K562 (cell line): ENCODE results near the gene RETREG1. TPM values are rescaled to one million over a fixed set of nuclear protein-coding genes. Genes with fewer than 3 reads are reported as not detected.

Experiments
- ATAC-seq: fragments of 200-7000 bp; cut with Tn5 transposase; 3 replicates; pipeline ENCODE4 v1.9.1; 2020; ENCODE audit warnings: moderate library complexity
- BruUV-seq: library from RNA; stranded (reverse); fragments of 400-500 nt; replicated peaks from 2 replicates; lab custom pipeline; 2021; lab: Mats Ljungman, UMichigan
- CTCF ChIA-PET: fragments of 300-600 bp; formaldehyde crosslinking; extraction: SDS; loops from one replicate; lab custom pipeline; 2021; ENCODE audit warnings: low intra/inter-chr PET ratio; lab: Yijun Ruan, JAX
- POLR2A ChIA-PET: fragments of 300-600, 350-650 bp; sonication (Branson Sonifier 250); formaldehyde crosslinking; extraction: SDS; loops from one replicate; lab custom pipeline; 2021; ENCODE audit warnings: antibody characterized with exemption, inconsistent platforms; lab: Yijun Ruan, JAX
- DNase-seq, 4 experiments: peaks; one replicate each; pipeline versions ENCODE4 v3.0.0 to v3.0.0-alpha.2; 2011 to 2018; ENCODE audit warnings: low spot score in 3 of 4, mixed read lengths in 3 of 4; ENCODE audit errors: extremely low read depth in 1 of 4
- FAIRE-seq: peaks from 2 replicates; lab custom pipeline; 2011; peaks lifted over from hg19 to GRCh38; lab: Jason Lieb, UNC
- H2AFZ ChIP-seq: 2 replicates; pipeline ENCODE4 v1.6.0; 2011; ENCODE audit warnings: low read depth, low read length, control low read depth, inconsistent platforms
- H3K27ac ChIP-seq: fragments of 200-600 bp; 3 replicates; pipeline ENCODE4 v1.8.0; 2011; ENCODE audit warnings: low read depth, mild to moderate bottlenecking, control low read depth, inconsistent platforms, low read length, moderate library complexity, mixed read lengths; ENCODE audit errors: extremely low read depth
- H3K27me3 ChIP-seq, 2 experiments: fragments of 300-600 bp in 1 of 2; 2 replicates in 1 of 2; 3 replicates in 1 of 2; pipeline versions ENCODE4 v1.6.0 to v1.8.0; 2011; ENCODE audit warnings: inconsistent platforms in 2 of 2, low read length in 2 of 2, mild to moderate bottlenecking in 1 of 2, mixed read lengths in 1 of 2, moderate library complexity in 1 of 2; ENCODE audit not compliant: control insufficient read depth in 2 of 2, insufficient read depth in 2 of 2
- H3K36me3 ChIP-seq: fragments of 300-600 bp; 3 replicates; pipeline ENCODE4 v1.8.0; 2011; ENCODE audit warnings: mild to moderate bottlenecking, low read length, inconsistent platforms; ENCODE audit not compliant: control insufficient read depth, insufficient read depth
- H3K4me1 ChIP-seq, 2 experiments: fragments of 200-600 bp in 1 of 2; replicated peaks in 1 of 2; 2 replicates in 1 of 2; 3 replicates in 1 of 2; pipeline versions ENCODE4 v1.5.1 to v1.8.0; 2011; ENCODE audit warnings: inconsistent platforms in 2 of 2, low read length in 2 of 2, mild to moderate bottlenecking in 1 of 2, mixed read lengths in 1 of 2, moderate library complexity in 1 of 2; ENCODE audit not compliant: control insufficient read depth in 2 of 2, insufficient read depth in 2 of 2
- H3K4me2 ChIP-seq: 2 replicates; pipeline ENCODE4 v1.6.1; 2011; ENCODE audit warnings: low read length, control low read depth, inconsistent platforms, mixed read lengths; ENCODE audit not compliant: insufficient read depth
- H3K4me3 ChIP-seq: fragments of 200-600 bp; sonication (generic), shearing (Covaris generic); 2 replicates; pipeline ENCODE4 v1.5.1; 2016; ENCODE audit warnings: control low read depth, inconsistent platforms
- H3K79me2 ChIP-seq: fragments of 200-600 bp; 3 replicates; pipeline ENCODE4 v1.8.0; 2011; ENCODE audit warnings: low read length, inconsistent platforms; ENCODE audit not compliant: control insufficient read depth, insufficient read depth
- H3K9ac ChIP-seq, 2 experiments: 2 replicates each; pipeline versions ENCODE4 v1.6.0 to v1.6.1; 2011; ENCODE audit warnings: low read depth in 2 of 2, low read length in 2 of 2, control low read depth in 1 of 2, inconsistent platforms in 1 of 2, mild to moderate bottlenecking in 1 of 2, mixed read lengths in 1 of 2; ENCODE audit not compliant: insufficient read depth in 1 of 2
- H3K9me1 ChIP-seq: one replicate; pipeline ENCODE4 v1.6.0; 2011; ENCODE audit warnings: inconsistent platforms, mild to moderate bottlenecking, low read length, moderate library complexity; ENCODE audit not compliant: control insufficient read depth, insufficient read depth
- H3K9me3 ChIP-seq: replicated peaks from 2 replicates; pipeline ENCODE4 v1.5.1; 2011; ENCODE audit warnings: low read depth, low read length, inconsistent platforms; ENCODE audit not compliant: control insufficient read depth, insufficient read depth
- H4K20me1 ChIP-seq: replicated peaks from 2 replicates; pipeline ENCODE4 v1.6.1; 2011; ENCODE audit warnings: low read length, inconsistent platforms, mixed read lengths; ENCODE audit not compliant: control insufficient read depth, insufficient read depth
- EP300 ChIP-seq: IDR thresholded peaks from 2 replicates; pipeline ENCODE4 v1.6.1; 2012; ENCODE audit warnings: low read length, improper control_type of control experiment
- ESRRB ChIP-seq: fragments of 250-450 bp; sonication (Bioruptor Pico); IDR thresholded peaks from 2 replicates; pipeline ENCODE4 v1.5.0; 2020; ENCODE audit warnings: mild to moderate bottlenecking, moderate library complexity, borderline replicate concordance
- KDM1A ChIP-seq, 2 experiments: fragments of 450-650 bp; IDR thresholded peaks; 2 replicates each; pipeline ENCODE4 v1.6.1; 2016; ENCODE audit warnings: mild to moderate bottlenecking in 2 of 2
- KLF1 ChIP-seq: fragments of 450-650 bp; IDR thresholded peaks from 2 replicates; pipeline ENCODE4 v1.6.1; 2016; ENCODE audit warnings: missing genetic modification characterization, missing compliant biosample characterization
- L3MBTL2 ChIP-seq: fragments of 450-650 bp; IDR thresholded peaks from 2 replicates; pipeline ENCODE4 v1.6.1; 2016; ENCODE audit warnings: mild to moderate bottlenecking, moderate library complexity
- MBD2 ChIP-seq: sonication (generic); IDR thresholded peaks from 2 replicates; pipeline ENCODE4 v1.6.1; 2016; ENCODE audit warnings: low read depth, borderline replicate concordance
- MCM2 ChIP-seq: fragments of 450-650 bp; IDR thresholded peaks from 2 replicates; pipeline ENCODE4 v1.6.1; 2017; ENCODE audit warnings: low read depth, mild to moderate bottlenecking
- NCOA4 ChIP-seq: fragments of 450-650 bp; IDR thresholded peaks from 2 replicates; pipeline ENCODE4 v1.6.1; 2018; ENCODE audit warnings: mild to moderate bottlenecking; ENCODE audit not compliant: partially characterized antibody
- RBM14 ChIP-seq: fragments of 200-400 bp; formaldehyde crosslinking; IDR thresholded peaks from 2 replicates; pipeline ENCODE4 v1.6.1; 2018; ENCODE audit warnings: low read depth, mild to moderate bottlenecking, low read length, moderate library complexity, borderline replicate concordance; ENCODE audit not compliant: insufficient read depth
- RBM17 ChIP-seq: fragments of 200-400 bp; formaldehyde crosslinking; IDR thresholded peaks from 2 replicates; pipeline ENCODE4 v1.6.1; 2017; ENCODE audit warnings: low read depth, mild to moderate bottlenecking, low read length, borderline replicate concordance
- SMAD4 ChIP-seq: fragments of 250-450 bp; sonication (Bioruptor Pico); conservative IDR thresholded peaks from 2 replicates; pipeline ENCODE4 v1.8.0; 2021; ENCODE audit warnings: inconsistent platforms, mild to moderate bottlenecking, moderate library complexity
- SREBF2 ChIP-seq: sonication (generic); formaldehyde crosslinking; IDR thresholded peaks from 2 replicates; pipeline ENCODE4 v1.4.0; 2020; ENCODE audit warnings: mild to moderate bottlenecking, missing genetic modification reagents
- THAP7 ChIP-seq: fragments of 250-450 bp; sonication (Bioruptor Pico); IDR thresholded peaks from 2 replicates; pipeline ENCODE4 v1.5.0; 2021
- ZNF253 ChIP-seq: fragments of 250-450 bp; sonication (Bioruptor Pico); conservative IDR thresholded peaks from 2 replicates; pipeline ENCODE4 v1.6.1; 2021; ENCODE audit warnings: mild to moderate bottlenecking
- ZNF280B ChIP-seq: fragments of 250-450 bp; sonication (Bioruptor Pico); IDR thresholded peaks from 2 replicates; pipeline ENCODE4 v1.5.1; 2021; ENCODE audit warnings: mild to moderate bottlenecking
- WGBS: fragments of 100-300 bp; shearing (Covaris generic); methylation state at CpG from one replicate; pipeline ENCODE4 v1.1.6; 2016; ENCODE audit warnings: low coverage, mixed read lengths; ENCODE audit not compliant: insufficient coverage; ENCODE audit errors: missing lambda C conversion rate; 5-methylcytosine and 5-hydroxymethylcytosine counted together
- in situ Hi-C: fragments of 300-500 bp; cut with MboI; formaldehyde crosslinking; loops from 4 replicates; pipeline ENCODE4 v1.15.0; 2018; ENCODE audit warnings: inconsistent platforms, mixed read lengths
- intact Hi-C: fragments of 100-400 bp; cut with micrococcal nuclease; formaldehyde crosslinking; loops from 2 replicates; pipeline ENCODE4 v1.14.2; 2022
- polyA plus RNA-seq, 8 experiments: library from polyadenylated mRNA; depleted of rRNA in 4 of 8; stranded (reverse) in 5 of 8; unstranded in 3 of 8; fragments of >200 nt; fragmentation: Nextera tagmentation in 2 of 8; fragmentation: Illumina TruSeq in 1 of 8; extraction: Ambion mirVana in 2 of 8; extraction: Trizol in 1 of 8; gene quantifications; 2 replicates each; pipeline versions ENCODE4 v1.2.1 to v1.2.3, GENCODE V29; 2011 to 2014; ENCODE audit warnings: inconsistent platforms in 1 of 8, missing spikeins in 1 of 8
- total RNA-seq, 7 experiments: library from RNA; depleted of rRNA in 6 of 7; stranded (reverse); fragments of >200 nt in 6 of 7; fragmentation: Illumina TruSeq in 2 of 7; extraction: Trizol in 2 of 7; gene quantifications; 2 replicates each; pipeline versions ENCODE4 v1.2.1 to v1.2.3, GENCODE V29; 2011 to 2021; ENCODE audit warnings: low replicate concordance in 1 of 7

Gene RETREG1
- total and polyA plus RNA-seq, 9 of the 15 experiments (the other 6 are each of a cell fraction or from before 2014, with no cell fraction given) = 0.01 to 0.20 (median 0.08) TPM; not detected in 5

- intact Hi-C loops (no loop called here), in situ Hi-C loops (no loop called here)
- Histone ChIP-seq H4K20me1 (no peaks in the 10 kb centered on the region), H3K9me3 (no peaks in the 10 kb centered on the region), H3K4me2 (no peak overlapping the region), H3K4me1 (no peaks in the 10 kb centered on the region), H3K4me3 (no peak overlapping the region), H2AFZ (no peak overlapping the region), H3K27ac (no peak overlapping the region), H3K9me1 (no peaks in the 10 kb centered on the region), H3K27me3 (peaks cover 17 to 19% of the 10 kb centered on the region in 2 experiments; a peak in 4 of 5 replicates), H3K9ac (no peak overlapping the region), H3K79me2 (no peaks in the 10 kb centered on the region), H3K36me3 (no peaks in the 10 kb centered on the region)
- BruUV-seq = no TSS peak
- ATAC-seq = no peak
- WGBS = 12% methylated on average over 17 of the region's 17 CpGs
- no peak for TF ChIP-seq L3MBTL2
- no peak for TF ChIP-seq MCM2
- TF ChIP-seq RBM17 = no peak
- no peak for TF ChIP-seq SREBF2 (CRISPR knock-in tag)
- TF ChIP-seq NCOA4 = no peak
- POLR2A ChIA-PET = interaction anchor here (1.2 kb wide), 1 partner anchor 9 kb away, joined by 3 read pairs; no protein-coding TSS in a partner anchor
- CTCF ChIA-PET = no interaction called here
- FAIRE-seq = no peak
- DNase-seq = no peak
Measured at GRCh38 chr5:16505140-16505891, 111.5 kb downstream of the RETREG1 start.

DNA sequence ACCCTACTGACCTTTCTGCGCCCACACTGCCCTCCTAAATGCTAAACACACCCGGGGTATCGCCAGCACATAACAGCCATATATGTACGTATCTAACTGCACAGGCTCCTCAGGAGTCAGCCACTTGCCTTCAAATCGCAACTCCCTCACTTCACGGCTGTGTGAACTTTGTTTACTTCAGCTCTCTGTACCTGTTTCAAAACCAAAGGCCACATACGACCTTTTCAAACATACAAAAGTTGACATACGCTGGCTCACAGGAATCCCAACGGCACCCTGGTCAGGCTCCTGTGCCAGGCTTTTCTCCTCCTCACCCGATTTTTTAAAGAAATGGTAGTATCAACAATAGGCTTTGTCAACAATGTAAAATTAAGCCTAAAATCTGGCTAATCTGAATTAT, 112.2 kb downstream of the RETREG1 start:
- Histone ChIP-seq H3K4me2 (no peak overlapping the region), H3K27ac (no peak overlapping the region), H3K9me1 (no peaks in the 10 kb centered on the region), H4K20me1 (no peaks in the 10 kb centered on the region), H3K9me3 (no peaks in the 10 kb centered on the region), H3K36me3 (no peaks in the 10 kb centered on the region), H3K79me2 (no peaks in the 10 kb centered on the region), H3K27me3 (peaks cover 16 to 25% of the 10 kb centered on the region in 2 experiments), H3K9ac (no peak overlapping the region), H2AFZ (no peak overlapping the region), H3K4me1 (no peaks in the 10 kb centered on the region), H3K4me3 (no peak overlapping the region)
- WGBS = 4% methylated on average over 10 of the region's 10 CpGs
- in situ Hi-C loops (no loop called here), intact Hi-C loops (no loop called here)
- ATAC-seq (no peak), DNase-seq (no peak), FAIRE-seq (peak; percentile 11)
- POLR2A ChIA-PET = no interaction called here
- CTCF ChIA-PET = no interaction called here
- BruUV-seq = no TSS peak
- TF ChIP-seq KLF1 (tag) (no peak), EP300 (no peak), MBD2 (no peak), RBM14 (no peak), THAP7 (CRISPR knock-in tag) (no peak), ESRRB (CRISPR knock-in tag) (no peak), KDM1A (IDR thresholded peaks at IDR 0.05) (no peak), ZNF280B (CRISPR knock-in tag) (no peak), SMAD4 (no peak), ZNF253 (CRISPR knock-in tag) (no peak)
